Measurements from ENCODE around the gene TERC.
"Not testable (repeated sequence)": the region's sequence is repeated elsewhere in the genome, so short reads cannot be mapped to it uniquely, and the experiment has no call there.

The TERC gene

DNA sequence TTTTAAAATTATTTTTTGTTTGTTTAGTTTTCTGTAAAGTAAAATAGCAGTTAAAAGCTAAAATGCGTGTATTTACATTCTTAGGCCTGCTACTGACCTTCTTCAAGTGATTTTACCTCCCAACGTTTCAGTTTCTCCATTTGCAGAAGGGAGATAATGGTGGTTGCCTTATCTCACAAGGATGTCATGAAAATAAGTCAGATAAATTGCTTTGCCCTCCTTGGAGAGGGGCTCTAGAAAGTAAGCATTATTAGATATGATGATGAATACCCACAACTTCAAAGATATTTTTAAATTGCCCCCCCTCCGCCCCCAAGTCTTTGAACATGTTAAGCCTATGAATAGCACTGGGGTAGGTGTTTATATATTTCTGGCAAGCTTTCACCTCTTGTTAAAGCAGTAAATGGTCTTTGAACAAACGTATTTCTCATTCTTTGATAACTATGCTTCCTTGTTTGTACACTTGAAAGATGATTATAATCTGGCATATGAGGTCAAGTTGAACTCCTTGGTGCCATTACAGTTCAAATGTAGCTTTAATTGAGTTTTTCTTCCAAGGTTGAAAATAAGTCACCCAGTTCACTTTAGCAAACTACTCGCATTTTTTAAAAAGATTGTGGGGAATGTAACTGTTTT is 6.4 kb downstream of the TERC start:
- no peak for TF ChIP-seq POLR2A (IDR thresholded peaks at IDR 0.05; ENCODE audit: low read length)
- TF ChIP-seq GATA1 (IDR thresholded peaks at IDR 0.05; ENCODE audit: low read depth, low read length): no peak

DNA sequence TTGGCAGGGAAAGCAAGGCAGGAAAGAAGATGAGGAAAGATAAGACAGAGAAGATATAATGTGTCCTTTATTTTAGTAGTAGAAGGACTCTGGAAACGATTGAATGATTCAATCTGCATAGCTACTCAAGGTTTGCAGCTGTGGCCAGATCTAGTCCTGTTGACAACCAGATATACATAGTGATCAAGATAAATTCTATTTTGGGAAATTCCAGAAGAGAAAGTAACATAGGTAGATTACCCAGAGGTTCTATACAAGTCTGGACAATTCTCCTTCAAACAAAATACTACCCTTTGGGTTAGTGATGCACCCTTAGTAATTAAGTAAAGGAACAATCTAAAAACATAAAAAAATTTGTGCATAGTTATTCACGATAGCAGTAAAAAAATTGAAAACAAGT is 9.4 kb downstream of the TERC start:
- no peak for DNase-seq
- no peak for TF ChIP-seq GATA1 (IDR thresholded peaks at IDR 0.05; ENCODE audit: low read depth, low read length)

More for the DNA sequence above, 6.4 kb downstream of the TERC start:
- DNase-seq: peak; percentile 42 to 81

- no peak for DNase-seq
- no peak for TF ChIP-seq POLR2A (IDR thresholded peaks at IDR 0.05; ENCODE audit: low read length)
- no peak for TF ChIP-seq GATA1 (IDR thresholded peaks at IDR 0.05; ENCODE audit: low read depth, low read length)
Measured at GRCh38 chr3:169754711-169755110, 10.1 kb downstream of the TERC start.

- TF ChIP-seq POLR2A (IDR thresholded peaks at IDR 0.05; ENCODE audit: low read length) (no peak), GATA1 (IDR thresholded peaks at IDR 0.05; ENCODE audit: low read depth, low read length) (no peak)
- DNase-seq: no peak
Measured at GRCh38 chr3:169751875-169752274, 13.0 kb downstream of the TERC start.

DNA sequence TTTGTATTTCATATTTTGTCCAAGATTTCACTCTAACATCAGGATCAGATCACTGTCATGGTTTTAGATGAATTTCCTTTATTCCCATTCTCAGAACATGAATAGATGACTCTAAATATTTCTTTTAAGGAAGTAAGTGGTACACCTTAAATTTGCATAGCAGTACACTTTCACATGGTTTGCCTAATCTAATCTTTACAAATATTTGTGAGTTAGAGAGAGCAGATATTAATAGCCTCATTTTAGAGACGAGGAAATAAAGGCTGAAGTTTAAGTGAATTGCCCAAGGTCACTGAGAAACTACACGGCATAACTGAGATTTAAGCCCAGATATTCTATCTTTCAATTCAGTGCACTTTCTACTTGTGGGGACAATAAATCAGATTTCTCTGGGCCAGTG is 14.2 kb downstream of the TERC start:
- no peak for DNase-seq
- TF ChIP-seq GATA1 (IDR thresholded peaks at IDR 0.05; ENCODE audit: low read depth, low read length): no peak
- TF ChIP-seq POLR2A (IDR thresholded peaks at IDR 0.05; ENCODE audit: low read length): no peak

DNA sequence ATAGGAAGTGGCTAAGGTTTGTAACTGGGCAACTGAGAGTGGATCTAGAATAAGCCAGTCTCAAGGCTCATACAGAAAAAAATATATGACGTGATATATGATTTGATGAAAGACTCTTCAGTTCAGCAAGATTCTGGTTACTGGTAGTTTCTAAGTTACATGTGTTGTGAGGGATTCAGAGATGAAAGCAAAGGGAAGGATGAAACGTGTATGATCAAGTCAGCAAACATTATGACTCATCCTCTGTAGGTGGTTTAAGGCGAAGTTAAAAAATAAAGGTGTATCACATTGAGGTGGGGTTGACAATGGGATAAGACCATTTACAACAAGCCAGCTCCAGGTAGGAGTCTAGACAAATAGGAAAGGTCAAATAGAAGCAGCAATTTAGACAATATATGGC is 16.2 kb downstream of the TERC start:
- no peak for DNase-seq
- TF ChIP-seq POLR2A (IDR thresholded peaks at IDR 0.05; ENCODE audit: low read length) (no peak), GATA1 (IDR thresholded peaks at IDR 0.05; ENCODE audit: low read depth, low read length) (no peak)

- no peak for DNase-seq
- TF ChIP-seq POLR2A (IDR thresholded peaks at IDR 0.05; ENCODE audit: low read length) (no peak), GATA1 (IDR thresholded peaks at IDR 0.05; ENCODE audit: low read depth, low read length) (no peak)
Measured at GRCh38 chr3:169746924-169747323, 17.9 kb downstream of the TERC start.

- peak in 1 of 2 experiments; percentile 7 for DNase-seq
- TF ChIP-seq POLR2A (IDR thresholded peaks at IDR 0.05; ENCODE audit: low read length) (no peak), GATA1 (IDR thresholded peaks at IDR 0.05; ENCODE audit: low read depth, low read length) (no peak)
Measured at GRCh38 chr3:169744366-169745054, 20.4 kb downstream of the TERC start.

DNA sequence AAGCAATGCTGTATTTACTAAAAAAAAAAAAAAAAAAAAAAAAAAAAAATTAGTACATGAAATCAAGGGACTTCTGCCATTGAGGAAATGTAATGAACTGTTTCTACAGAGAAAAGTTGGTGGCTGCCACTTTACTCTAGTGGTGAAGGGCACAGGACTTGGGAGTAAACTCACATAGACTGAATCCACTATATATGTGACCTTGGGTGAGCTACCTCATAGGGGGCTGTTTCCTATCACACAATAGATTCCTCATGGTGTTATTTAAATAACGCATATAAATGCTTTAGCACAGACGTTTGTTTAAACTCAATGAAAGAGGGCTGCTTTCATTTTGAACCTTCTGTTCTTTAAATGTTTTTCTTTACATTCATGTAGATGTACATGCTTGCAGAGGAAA is 25.8 kb downstream of the TERC start:
- no peak for DNase-seq
- no peak for TF ChIP-seq GATA1 (IDR thresholded peaks at IDR 0.05; ENCODE audit: low read depth, low read length)
- no peak for TF ChIP-seq POLR2A (IDR thresholded peaks at IDR 0.05; ENCODE audit: low read length)

GRCh38 chr3:169731857-169732256 is 33.0 kb downstream of the TERC start:
- not testable (repeated sequence) for DNase-seq

DNA sequence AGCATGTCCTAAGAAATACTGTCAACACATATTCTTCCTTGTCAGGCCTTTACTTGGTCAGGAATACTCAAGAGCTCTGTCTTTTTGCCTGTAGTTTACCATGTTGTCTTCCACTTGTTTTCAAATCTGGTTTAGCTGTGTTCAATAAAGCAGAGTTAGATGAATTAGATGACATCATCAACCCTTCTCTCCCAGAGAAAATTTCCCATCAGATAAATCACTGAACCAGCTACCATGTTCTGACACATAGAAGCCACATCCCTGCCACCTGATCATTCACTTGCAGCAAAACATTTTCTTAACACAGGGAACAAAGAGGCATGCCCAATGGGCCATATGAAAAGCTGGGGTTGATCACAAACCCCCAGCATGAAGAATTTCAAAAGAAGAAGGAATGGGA is 42.1 kb downstream of the TERC start:
- no peak for DNase-seq
- TF ChIP-seq POLR2A (IDR thresholded peaks at IDR 0.05; ENCODE audit: low read length) (no peak), GATA1 (IDR thresholded peaks at IDR 0.05; ENCODE audit: low read depth, low read length) (no peak)

DNA sequence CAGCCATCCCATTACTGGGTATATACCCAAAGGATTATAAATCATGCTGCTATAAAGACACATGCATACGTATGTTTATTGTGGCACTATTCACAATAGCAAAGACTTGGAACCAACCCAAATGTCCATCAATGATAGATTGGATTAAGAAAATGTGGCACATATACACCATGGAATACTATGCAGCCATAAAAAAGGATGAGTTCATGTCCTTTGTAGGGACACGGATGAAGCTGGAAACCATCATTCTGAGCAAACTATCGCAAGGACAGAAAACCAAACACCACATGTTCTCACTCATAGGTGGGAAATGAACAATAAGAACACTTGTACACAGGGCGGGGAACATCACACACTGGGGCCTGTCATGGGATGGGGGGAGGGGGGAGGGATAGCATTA is 46.4 kb downstream of the TERC start:
- DNase-seq: not testable (repeated sequence)
